Gastroesophageal sphincter (tissue), 4 donors: ENCODE data around the gene SSU72. TPM values are rescaled to one million over a fixed set of nuclear protein-coding genes. Genes with fewer than 3 reads are reported as not detected.
A peak's percentile ranks its signal among the peaks of the same experiment; 100 is the strongest.
"Not testable (repeated sequence)": the region's sequence is repeated elsewhere in the genome, so short reads cannot be mapped to it uniquely, and the experiment has no call there.

ENCODE experiments used
- ATAC-seq: fragments of 150-250 bp; one replicate; pipeline ENCODE4 v1.9.1; 2016; ENCODE audit warnings: mild to moderate bottlenecking, moderate library complexity
- H3K27ac ChIP-seq, 4 donors: fragments of 200-600 bp; sonication (generic) in 3 of 4; 1 replicate in 3 of 4; 2 replicates in 1 of 4; pipeline ENCODE4 v1.5.1; 2016 to 2019
- H3K27me3 ChIP-seq: fragments of 200-600 bp; sonication (generic); one replicate; pipeline ENCODE4 v1.5.1; 2019
- H3K36me3 ChIP-seq, 2 donors: fragments of 200-600 bp; sonication (generic); one replicate each; pipeline ENCODE4 v1.5.1; 2019; ENCODE audit warnings: control low read depth in 1 of 2
- H3K4me1 ChIP-seq, 3 donors: fragments of 200-600 bp; sonication (generic); 1 replicate in 2 of 3; 2 replicates in 1 of 3; pipeline ENCODE4 v1.5.1; 2016 to 2019; ENCODE audit warnings: control low read depth in 2 of 3
- H3K4me3 ChIP-seq, 2 donors: fragments of 200-600 bp; sonication (generic); one replicate each; pipeline ENCODE4 v1.5.1; 2019; ENCODE audit warnings: mild to moderate bottlenecking in 1 of 2, moderate library complexity in 1 of 2
- H3K9me3 ChIP-seq, 3 donors: fragments of 200-600 bp; sonication (generic); one replicate each; pipeline ENCODE4 v1.5.1; 2017 to 2019; ENCODE audit warnings: control low read depth in 2 of 3
- CTCF ChIP-seq, 4 experiments: fragments of 200-600 bp in 2 of 4; fragments of 450-650 bp in 2 of 4; sonication (generic) in 1 of 4; IDR thresholded peaks; one replicate each; pipeline ENCODE4 v1.5.1; 2017 to 2019; ENCODE audit warnings: antibody characterized with exemption in 4 of 4, mild to moderate bottlenecking in 2 of 4, moderate library complexity in 2 of 4
- WGBS, 2 donors: methylation state at CpG; one replicate each; pipeline ENCODE4 v1.1.5; 2018; ENCODE audit warnings: low coverage in 1 of 2; 5-methylcytosine and 5-hydroxymethylcytosine counted together
- total RNA-seq, 4 donors: library from RNA; depleted of rRNA; stranded (reverse); fragments of >200 nt; gene quantifications; one replicate each; pipeline ENCODE4 v1.1.0, GENCODE V29; 2016

Gene SSU72
- total RNA-seq, 4 donors from 2014 or later, result 90.5 to 109 (median 98.9) TPM

GRCh38 chr1:1505366-1505798, 69.3 kb downstream of the SSU72 start:
- peak; percentile 76 for ATAC-seq
- WGBS, 2 donors, result 7 to 8% methylated on average over 2 to 8 of the region's 22 CpGs

GRCh38 chr1:1504777-1505365, 69.8 kb downstream of the SSU72 start:
- H3K27ac ChIP-seq, result peak overlapping the region; percentile 36 to 86 (median 80)
- H3K27me3 ChIP-seq, H3K9me3 ChIP-seq, H3K36me3 ChIP-seq: not testable (repeated sequence)
- H3K4me3 ChIP-seq, result peak overlapping the region in 1 of 2 donors; percentile 23
- 23% methylated on average over 11 of the region's 16 CpGs; no CpG with 5 or more reads in 1 of the 2 donors for WGBS, 2 donors
- TF ChIP-seq CTCF (IDR thresholded peaks at IDR 0.05), result peak in 3 of 4 experiments; percentile 65 to 75 (median 67)
- ATAC-seq, result peak; percentile 42
- H3K4me1 ChIP-seq, result peaks cover 0 to 14% (median 0%) of the 10 kb centered on the region in 3 donors

More at GRCh38 chr1:1505366-1505798, 69.3 kb downstream of the SSU72 start:
- H3K9me3 ChIP-seq, H3K27me3 ChIP-seq, H3K36me3 ChIP-seq: not testable (repeated sequence)
- H3K4me1 ChIP-seq, result peaks cover 0 to 17% (median 0%) of the 10 kb centered on the region in 3 donors
- TF ChIP-seq CTCF (IDR thresholded peaks at IDR 0.05), result peak in 3 of 4 experiments; percentile 43 to 59 (median 58)
- peak overlapping the region in 1 of 2 donors; percentile 23 for H3K4me3 ChIP-seq
- peak overlapping the region; percentile 36 to 86 (median 80) for H3K27ac ChIP-seq

GRCh38 chr1:1495461-1495975, 79.1 kb downstream of the SSU72 start:
- not testable (repeated sequence) for ATAC-seq, H3K27ac ChIP-seq, H3K4me3 ChIP-seq, H3K27me3 ChIP-seq, H3K4me1 ChIP-seq
- peaks cover 0 to 59% of the 10 kb centered on the region in 2 donors for H3K36me3 ChIP-seq
- peaks cover 0 to 23% (median 0%) of the 10 kb centered on the region in 3 donors for H3K9me3 ChIP-seq
- 92% methylated on average over 2 of the region's 18 CpGs; no CpG with 5 or more reads in 1 of the 2 donors for WGBS, 2 donors

- not testable (repeated sequence) for ATAC-seq, H3K27ac ChIP-seq, H3K27me3 ChIP-seq, H3K4me3 ChIP-seq, H3K4me1 ChIP-seq
- Histone ChIP-seq H3K9me3 (peaks cover 0 to 23% (median 0%) of the 10 kb centered on the region in 3 donors), H3K36me3 (peaks cover 0 to 71% of the 10 kb centered on the region in 2 donors)
- WGBS, 2 donors, result 60% methylated on average over 1 of the region's 22 CpGs; no CpG with 5 or more reads in 1 of the 2 donors
These were observed 80.4 kb downstream of the SSU72 start for GRCh38 chr1:1494311-1494710.

Other genes with a start within 250 kb of the SSU72 start
- under 1 TPM in 3 of 4 donors, not detected in 1; 0.12 to 0.54 (median 0.40) TPM for gene TAS1R3, start 243.6 kb downstream of the SSU72 start, total RNA-seq
- gene DVL1, start 225.4 kb downstream of the SSU72 start, total RNA-seq, result 100 to 1,000 TPM in 1 of 4 donors, 10 to 100 TPM in 3; 84.4 to 174 (median 88.9) TPM
- gene MXRA8, start 216.3 kb downstream of the SSU72 start, total RNA-seq, result 100 to 1,000 TPM in 1 of 4 donors, 10 to 100 TPM in 3; 69.8 to 105 (median 85.4) TPM
- gene AURKAIP1, start 199.7 kb downstream of the SSU72 start, total RNA-seq, result 100 to 1,000 TPM; 103 to 138 (median 108) TPM
- gene CCNL2, start 175.5 kb downstream of the SSU72 start, total RNA-seq, result 100 to 1,000 TPM in 2 of 4 donors, 10 to 100 TPM in 2; 31.6 to 248 (median 127) TPM
- gene MRPL20, start 167.6 kb downstream of the SSU72 start, total RNA-seq, result 100 to 1,000 TPM; 121 to 215 (median 159) TPM
- gene ANKRD65, start 153.6 kb downstream of the SSU72 start, total RNA-seq, result 10 to 100 TPM in 2 of 4 donors, 1 to 10 TPM in 2; 8.7 to 16.9 (median 10.3) TPM
- gene VWA1, start 139.2 kb downstream of the SSU72 start, total RNA-seq, result 100 to 1,000 TPM in 2 of 4 donors, 10 to 100 TPM in 2; 59.8 to 137 (median 96.4) TPM
- gene ATAD3C, start 125.2 kb downstream of the SSU72 start, total RNA-seq, result 1 to 10 TPM in 1 of 4 donors, under 1 TPM in 2, not detected in 1; 0.47 to 1.1 (median 0.94) TPM
- 10 to 100 TPM in 2 of 4 donors, 1 to 10 TPM in 2; 4.1 to 17.9 (median 12.1) TPM for gene ATAD3B, start 103.1 kb downstream of the SSU72 start, total RNA-seq
- gene ATAD3A, start 62.7 kb downstream of the SSU72 start, total RNA-seq, result 10 to 100 TPM; 14.9 to 32.9 (median 19.1) TPM
- gene TMEM240, start 34.2 kb downstream of the SSU72 start, total RNA-seq, result 10 to 100 TPM; 12.0 to 18.1 (median 14.4) TPM
- under 1 TPM in 2 of 4 donors, not detected in 2; 0.54 TPM for gene FNDC10, start 25.3 kb upstream of the SSU72 start, total RNA-seq
- 10 to 100 TPM; 51.4 to 85.3 (median 69.3) TPM for gene MIB2, start 40.6 kb upstream of the SSU72 start, total RNA-seq
- gene MMP23B, start 57.3 kb upstream of the SSU72 start, total RNA-seq, result 10 to 100 TPM in 2 of 4 donors, 1 to 10 TPM in 2; 5.5 to 27.2 (median 9.4) TPM
- 10 to 100 TPM; 19.2 to 59.3 (median 25.4) TPM for gene CDK11B, start 84.1 kb upstream of the SSU72 start, total RNA-seq
- 10 to 100 TPM; 18.7 to 56.9 (median 37.9) TPM for gene SLC35E2B, start 117.9 kb upstream of the SSU72 start, total RNA-seq
- gene CDK11A, start 149.5 kb upstream of the SSU72 start, total RNA-seq, result 10 to 100 TPM; 10.8 to 53.4 (median 23.8) TPM
- gene NADK, start 203.6 kb upstream of the SSU72 start, total RNA-seq, result 10 to 100 TPM; 69.8 to 82.5 (median 73.8) TPM